ENCODE data around the gene HLA-E. TPM values are rescaled to one million over a fixed set of nuclear protein-coding genes. Genes with fewer than 3 reads are reported as not detected.

The HLA-E gene
- total and polyA plus RNA-seq, 2 donors (not counting 1 experiment from before 2014, with no cell fraction given): 183 to 254 TPM

- no peak overlapping the region for H3K4me2 ChIP-seq (ENCODE audit: extremely low read depth, insufficient read depth, low read length)
- H3K27me3 ChIP-seq (ENCODE audit: control insufficient read depth, insufficient read depth, low read length): no peaks in the 10 kb centered on the region
- no peaks in the 10 kb centered on the region for H4K20me1 ChIP-seq (ENCODE audit: control insufficient read depth, extremely low read depth, insufficient read depth, low read length)
- H3K4me1 ChIP-seq (ENCODE audit: control insufficient read depth, extremely low read depth, insufficient read depth, low read length): no peaks in the 10 kb centered on the region
- DNase-seq (ENCODE audit: low read depth in 2 of 2): peak; percentile 12 to 24
- no peak overlapping the region for H3K4me3 ChIP-seq (replicated peaks in 1 of 4; ENCODE audit: control extremely low read depth in 1 of 4, insufficient read depth in 1 of 4, low read depth in 3 of 4, low read length in 4 of 4)
- H3K9ac ChIP-seq (ENCODE audit: insufficient read depth, low read length): no peak overlapping the region
- no peaks in the 10 kb centered on the region for H3K9me3 ChIP-seq (ENCODE audit: control insufficient read depth, insufficient read depth, low read depth, low read length)
- peaks cover 14% of the 10 kb centered on the region for H3K36me3 ChIP-seq (ENCODE audit: control insufficient read depth, insufficient read depth, low read length)
- TF ChIP-seq EZH2 (IDR thresholded peaks at IDR 0.05; ENCODE audit: low read length, missing control alignments): no peak
- peak in 1 of 2 donors; percentile 2 for TF ChIP-seq CTCF (conservative IDR thresholded peaks at IDR 0.05 in 1 of 2, IDR thresholded peaks at IDR 0.05 in 1 of 2; ENCODE audit: low read depth in 1 of 2, low read length in 2 of 2)
- no peak overlapping the region for H2AFZ ChIP-seq (ENCODE audit: low read length)
- no peak overlapping the region for H3K27ac ChIP-seq (ENCODE audit: insufficient read depth, low read length)
- H3K79me2 ChIP-seq (ENCODE audit: control insufficient read depth, insufficient read depth, low read length): no peaks in the 10 kb centered on the region
Measured at GRCh38 chr6:30542915-30543314, 53.6 kb downstream of the HLA-E start.

Other genes starting within 250 kb of the HLA-E start
- gene TRIM39, start 162.6 kb upstream of the HLA-E start, total RNA-seq: 10.3 and 11.9 TPM in 2 replicates
- gene TRIM39, start 162.6 kb upstream of the HLA-E start, polyA plus RNA-seq: 6.7 and 7.8 TPM in 2 replicates
- gene RPP21, start 144.4 kb upstream of the HLA-E start, total RNA-seq: 30.2 and 34.7 TPM in 2 replicates
- gene RPP21, start 144.4 kb upstream of the HLA-E start, polyA plus RNA-seq: 16.7 and 20.5 TPM in 2 replicates
- 50.1 and 67.0 TPM in 2 replicates for gene GNL1, start 67.0 kb downstream of the HLA-E start, total RNA-seq
- gene GNL1, start 67.0 kb downstream of the HLA-E start, polyA plus RNA-seq: 33.4 and 35.2 TPM in 2 replicates
- gene PRR3, start 67.8 kb downstream of the HLA-E start, total RNA-seq: 5.1 and 6.6 TPM in 2 replicates
- gene PRR3, start 67.8 kb downstream of the HLA-E start, polyA plus RNA-seq: 19.0 and 23.2 TPM in 2 replicates
- 35.5 and 37.2 TPM in 2 replicates for gene ABCF1, start 81.9 kb downstream of the HLA-E start, total RNA-seq
- gene ABCF1, start 81.9 kb downstream of the HLA-E start, polyA plus RNA-seq: 49.2 and 62.6 TPM in 2 replicates
- gene PPP1R10, start 127.7 kb downstream of the HLA-E start, total RNA-seq: 18.2 and 28.2 TPM in 2 replicates
- 25.2 and 35.5 TPM in 2 replicates for gene PPP1R10, start 127.7 kb downstream of the HLA-E start, polyA plus RNA-seq
- 76.8 and 85.5 TPM in 2 replicates for gene MRPS18B, start 128.3 kb downstream of the HLA-E start, total RNA-seq
- 53.1 and 79.5 TPM in 2 replicates for gene MRPS18B, start 128.3 kb downstream of the HLA-E start, polyA plus RNA-seq
- gene ATAT1, start 137.4 kb downstream of the HLA-E start, total RNA-seq: 3.9 and 5.1 TPM in 2 replicates
- 6.8 and 8.8 TPM in 2 replicates for gene ATAT1, start 137.4 kb downstream of the HLA-E start, polyA plus RNA-seq
- 2.5 and 4.4 TPM in 2 replicates for gene C6orf136, start 157.6 kb downstream of the HLA-E start, total RNA-seq
- gene C6orf136, start 157.6 kb downstream of the HLA-E start, polyA plus RNA-seq: 3.6 and 6.3 TPM in 2 replicates
- gene DHX16, start 183.5 kb downstream of the HLA-E start, total RNA-seq: 33.1 and 34.8 TPM in 2 replicates
- 22.5 and 33.2 TPM in 2 replicates for gene DHX16, start 183.5 kb downstream of the HLA-E start, polyA plus RNA-seq
- gene PPP1R18, start 197.1 kb downstream of the HLA-E start, total RNA-seq: 44.4 and 63.4 TPM in 2 replicates
- 92.6 and 122 TPM in 2 replicates for gene PPP1R18, start 197.1 kb downstream of the HLA-E start, polyA plus RNA-seq
- 1.5 and 2.5 TPM in 2 replicates for gene NRM, start 201.5 kb downstream of the HLA-E start, total RNA-seq
- gene NRM, start 201.5 kb downstream of the HLA-E start, polyA plus RNA-seq: 18.3 and 39.6 TPM in 2 replicates
- gene MDC1, start 227.8 kb downstream of the HLA-E start, total RNA-seq: 3.3 and 5.0 TPM in 2 replicates
- 3.3 and 7.4 TPM in 2 replicates for gene MDC1, start 227.8 kb downstream of the HLA-E start, polyA plus RNA-seq
- gene TUBB, start 230.8 kb downstream of the HLA-E start, total RNA-seq: 432 and 551 TPM in 2 replicates
- 1,493 and 2,513 TPM in 2 replicates for gene TUBB, start 230.8 kb downstream of the HLA-E start, polyA plus RNA-seq

Measured in fibroblast of lung (primary cell).